AG20443 (cell line): ENCODE measurements around the gene ETNK2.

Experiments
- DNase-seq: peaks from one replicate; pipeline ENCODE4 v3.0.0; 2012; ENCODE audit warnings: low spot score, mixed read lengths

ETNK2 gene

DNA sequence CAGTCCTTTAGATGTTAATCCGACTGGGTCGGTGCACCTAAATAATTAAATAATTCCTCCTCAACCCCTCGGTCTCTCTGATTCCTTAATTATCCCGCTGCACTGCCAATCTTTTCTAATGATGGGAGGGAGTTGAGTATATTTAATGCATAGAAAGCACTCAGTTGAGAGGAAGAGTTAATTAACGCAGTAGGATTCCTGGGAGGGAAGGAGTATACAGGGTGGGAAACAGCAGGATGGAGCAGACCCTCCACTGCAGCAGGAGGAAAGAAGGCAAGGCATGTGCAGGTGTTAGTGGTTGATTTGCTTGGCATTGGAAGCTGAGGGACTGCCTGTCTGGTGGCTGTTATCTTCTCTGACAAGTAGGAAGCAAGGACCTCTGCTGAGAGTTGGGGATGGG, 24.2 kb upstream of the ETNK2 start:
- no peak for DNase-seq

- DNase-seq: no peak
These were observed 23.1 kb upstream of the ETNK2 start for GRCh38 chr1:204174958-204175357.

GRCh38 chr1:204172404-204173029, 20.7 kb upstream of the ETNK2 start:
- DNase-seq: no peak

DNA sequence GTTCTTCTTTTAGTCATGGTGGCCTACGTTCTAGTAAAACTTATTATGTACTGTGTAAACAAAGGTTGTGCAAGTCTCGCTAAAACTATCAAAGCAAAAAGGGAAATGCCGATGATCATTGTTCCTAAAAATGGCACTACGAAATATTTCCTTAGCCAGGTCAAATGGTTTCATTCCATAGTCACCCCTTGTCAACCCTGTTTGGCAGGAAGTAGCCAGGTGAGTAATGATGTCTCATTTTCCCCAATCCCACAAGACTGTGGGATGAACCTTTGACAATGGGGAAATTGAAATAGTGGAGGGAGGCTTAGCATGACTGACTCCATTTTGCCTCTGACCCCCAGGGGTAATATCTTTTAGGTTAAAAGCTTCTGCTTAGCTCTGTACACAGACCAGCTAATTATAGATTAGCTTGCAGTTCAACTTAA, 19.9 kb upstream of the ETNK2 start:
- DNase-seq: no peak

DNA sequence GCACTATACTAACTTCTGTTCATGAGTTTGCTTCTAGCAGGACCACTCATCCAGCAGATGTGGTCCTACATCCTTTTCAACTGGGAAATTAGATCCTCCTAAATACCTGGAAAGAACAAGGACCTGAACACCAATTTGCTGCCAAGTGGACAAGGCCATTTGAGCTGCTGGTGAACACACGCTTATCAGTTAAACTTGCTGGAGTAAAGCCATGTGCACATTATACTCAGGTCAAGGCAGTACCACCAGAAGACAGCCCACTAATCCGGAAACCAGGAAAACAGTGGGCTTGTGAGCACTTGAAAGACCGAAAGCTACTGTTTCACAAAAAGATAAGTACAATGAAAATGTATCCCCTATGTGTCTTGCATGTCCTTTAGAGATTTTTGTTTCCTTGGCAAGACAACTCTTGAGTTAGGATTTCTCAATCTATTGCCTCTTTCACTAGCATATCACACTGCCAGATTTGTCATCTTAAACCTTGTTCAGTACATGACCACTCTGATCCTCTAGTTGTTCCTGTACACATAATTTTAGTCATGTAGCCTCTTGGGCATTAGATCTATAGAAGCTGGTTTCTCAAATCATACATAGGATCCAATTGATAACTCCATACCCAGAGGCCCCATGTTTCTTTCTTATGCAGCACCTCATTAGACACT, 18.8 kb upstream of the ETNK2 start:
- DNase-seq: no peak

GRCh38 chr1:204169858-204170257, 18.0 kb upstream of the ETNK2 start:
- no peak for DNase-seq

DNA sequence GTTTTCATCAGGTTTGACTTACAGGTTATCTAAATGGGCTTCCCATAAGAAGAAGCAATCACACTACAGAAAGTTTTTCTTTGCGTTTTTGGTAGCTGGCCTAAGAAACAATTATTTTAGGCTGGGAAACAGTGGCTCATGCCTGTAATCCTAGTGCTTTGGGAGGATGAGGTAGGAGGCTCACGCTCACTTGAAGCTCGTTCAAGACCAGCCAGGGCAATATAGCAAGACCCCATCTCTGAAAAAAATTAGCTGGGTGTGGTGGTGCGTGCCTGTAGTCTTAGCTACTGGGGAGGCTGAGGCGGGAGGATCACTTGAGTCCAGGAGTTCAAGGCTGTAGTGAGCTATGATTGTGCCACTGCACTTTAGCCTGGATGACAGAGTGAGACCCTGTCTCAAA, 15.9 kb upstream of the ETNK2 start:
- DNase-seq: no peak

GRCh38 chr1:204166219-204166618, 14.4 kb upstream of the ETNK2 start, which contains the start of gene REN:
REN (minus strand) TSS chr1:204166337; CDS start chr1:204166293, 44 bp downstream.
- no peak for DNase-seq

GRCh38 chr1:204162494-204163074, 10.7 kb upstream of the ETNK2 start:
- DNase-seq: peak; percentile 90

- no peak for DNase-seq
These were observed 10.0 kb upstream of the ETNK2 start for GRCh38 chr1:204161609-204162493.

GRCh38 chr1:204157962-204158361, 6.1 kb upstream of the ETNK2 start:
- DNase-seq: no peak

GRCh38 chr1:204155881-204156280, 4.0 kb upstream of the ETNK2 start:
- DNase-seq: no peak

DNA sequence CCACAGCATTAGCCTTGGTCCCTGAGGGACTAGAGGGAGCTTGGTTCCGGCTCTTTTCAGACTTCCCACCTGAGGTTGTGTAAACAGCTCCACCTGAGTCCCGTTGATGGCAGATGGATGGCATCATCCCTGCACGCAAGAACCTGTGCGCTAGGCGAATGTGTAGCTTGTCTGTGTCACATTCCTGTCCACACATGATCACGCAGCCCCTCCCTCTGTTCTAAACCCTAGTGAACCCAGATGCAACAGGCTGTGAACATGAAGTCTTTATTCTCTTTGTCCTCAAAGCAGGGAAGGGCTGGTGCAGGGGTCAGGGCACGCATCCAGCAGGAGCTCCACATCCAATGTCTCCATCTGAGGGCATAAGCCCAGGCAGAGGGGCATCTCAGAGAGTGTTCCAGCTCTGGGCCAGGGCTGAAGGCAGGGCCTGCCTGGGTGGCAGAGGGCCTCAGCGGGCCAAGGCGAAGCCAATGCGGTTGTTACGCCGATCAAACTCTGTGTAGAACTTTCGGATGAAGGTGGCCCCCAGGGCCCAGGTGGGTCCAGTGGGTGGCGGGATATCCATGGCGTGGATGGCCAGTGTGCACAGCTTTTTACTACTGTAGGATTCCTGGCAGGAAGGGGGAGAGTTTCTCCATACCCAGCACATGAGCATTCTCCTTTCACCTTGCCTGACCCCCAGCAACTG, 2.9 kb upstream of the ETNK2 start:
- DNase-seq: no peak

DNA sequence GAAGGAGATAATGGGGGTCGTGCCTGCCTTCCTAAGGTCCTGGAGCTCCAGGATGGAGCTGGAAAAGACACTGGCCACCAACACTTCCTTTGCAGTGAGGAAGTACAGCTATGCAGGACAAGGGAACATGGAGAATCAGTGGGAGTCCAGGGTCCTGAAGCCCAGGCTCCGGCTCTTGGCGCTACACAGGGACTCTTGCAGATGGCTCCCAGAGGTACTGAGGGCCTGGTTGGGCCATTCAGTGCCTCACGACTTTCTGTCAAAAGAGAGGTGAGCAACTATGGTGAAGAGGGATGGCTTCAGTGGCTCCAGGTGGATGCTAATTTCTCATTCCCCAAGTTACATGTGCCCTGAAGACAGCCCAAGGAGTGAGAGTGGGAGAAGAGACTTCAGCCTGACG, 1.8 kb upstream of the ETNK2 start:
- no peak for DNase-seq

DNA sequence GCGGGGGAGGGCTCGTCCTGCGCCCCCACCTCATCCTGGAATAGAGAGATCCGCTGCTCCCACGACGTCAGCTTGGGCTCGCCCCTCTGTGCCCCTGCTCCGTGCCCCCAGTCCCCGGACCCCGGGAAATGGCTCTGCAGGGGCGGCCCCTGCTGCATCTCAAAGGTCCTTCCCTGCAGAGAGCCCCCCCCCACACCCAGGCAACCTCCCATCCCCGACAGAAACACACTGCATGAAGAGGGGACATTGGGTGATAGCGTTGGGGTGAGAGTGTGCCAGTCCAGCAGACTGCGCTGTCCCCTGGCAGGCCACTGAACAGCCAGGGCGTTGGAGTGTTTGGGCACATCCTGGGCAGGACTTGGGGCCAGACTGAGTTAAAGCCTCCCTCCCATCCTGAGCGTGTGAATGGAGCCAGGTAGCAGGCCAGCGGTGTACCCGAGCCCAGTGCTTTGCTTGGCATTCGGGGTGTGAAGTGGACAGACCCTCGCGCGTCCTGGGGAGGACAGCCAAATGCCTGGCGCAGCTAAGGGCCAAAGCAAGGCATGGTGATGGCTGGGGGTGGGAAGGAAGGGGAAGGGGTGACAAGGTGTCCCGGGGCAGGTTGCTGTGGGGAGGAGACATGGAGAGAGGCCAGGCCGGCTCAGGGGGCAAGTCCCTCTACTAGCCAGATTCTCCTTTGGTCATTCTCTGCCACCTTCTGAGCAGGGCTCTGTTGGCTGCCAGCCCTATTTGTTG, 633 bp upstream of the ETNK2 start:
- DNase-seq: no peak

DNA sequence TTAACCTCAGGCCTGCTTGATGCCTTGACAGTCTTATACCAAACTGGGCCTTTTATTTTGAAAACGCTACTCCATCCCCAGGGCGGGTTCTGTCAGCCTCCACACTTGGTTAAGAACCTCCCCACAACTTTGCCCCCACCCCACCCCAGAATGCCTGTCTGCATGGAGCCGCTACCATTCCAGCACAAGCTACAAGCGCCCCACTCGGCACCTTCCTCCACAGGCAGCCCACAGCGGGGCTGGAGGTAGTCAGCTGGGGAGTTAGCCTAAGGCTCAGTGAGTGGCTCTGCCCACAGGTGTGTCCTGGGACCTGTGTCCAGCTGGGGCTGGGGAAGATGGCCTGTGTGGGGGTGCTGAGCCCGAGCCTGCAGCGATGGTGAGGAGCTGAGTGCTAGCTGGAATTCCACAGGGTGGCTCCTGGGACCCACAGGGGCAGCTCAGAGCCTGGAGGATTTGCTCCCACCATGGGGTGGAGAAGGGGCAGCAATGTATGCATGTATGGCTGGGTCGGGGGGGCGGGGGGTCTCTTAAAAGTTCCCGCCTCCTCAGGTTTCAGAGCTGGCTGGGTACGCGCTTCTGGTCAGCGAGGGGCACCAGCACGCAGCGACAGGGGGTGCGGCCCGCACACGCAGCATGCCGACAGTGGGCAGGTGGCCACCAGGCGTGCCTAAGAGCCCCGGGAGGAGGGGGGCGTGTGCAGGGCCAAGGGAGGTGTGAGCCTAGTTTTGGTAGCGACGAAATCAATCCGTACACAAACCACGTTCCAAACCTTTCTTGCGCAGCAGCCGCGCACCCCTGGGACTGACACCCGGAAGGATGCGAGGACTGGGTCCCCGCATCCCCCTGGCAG, 917 bp downstream of the ETNK2 start:
- DNase-seq: peak; percentile 49

DNA sequence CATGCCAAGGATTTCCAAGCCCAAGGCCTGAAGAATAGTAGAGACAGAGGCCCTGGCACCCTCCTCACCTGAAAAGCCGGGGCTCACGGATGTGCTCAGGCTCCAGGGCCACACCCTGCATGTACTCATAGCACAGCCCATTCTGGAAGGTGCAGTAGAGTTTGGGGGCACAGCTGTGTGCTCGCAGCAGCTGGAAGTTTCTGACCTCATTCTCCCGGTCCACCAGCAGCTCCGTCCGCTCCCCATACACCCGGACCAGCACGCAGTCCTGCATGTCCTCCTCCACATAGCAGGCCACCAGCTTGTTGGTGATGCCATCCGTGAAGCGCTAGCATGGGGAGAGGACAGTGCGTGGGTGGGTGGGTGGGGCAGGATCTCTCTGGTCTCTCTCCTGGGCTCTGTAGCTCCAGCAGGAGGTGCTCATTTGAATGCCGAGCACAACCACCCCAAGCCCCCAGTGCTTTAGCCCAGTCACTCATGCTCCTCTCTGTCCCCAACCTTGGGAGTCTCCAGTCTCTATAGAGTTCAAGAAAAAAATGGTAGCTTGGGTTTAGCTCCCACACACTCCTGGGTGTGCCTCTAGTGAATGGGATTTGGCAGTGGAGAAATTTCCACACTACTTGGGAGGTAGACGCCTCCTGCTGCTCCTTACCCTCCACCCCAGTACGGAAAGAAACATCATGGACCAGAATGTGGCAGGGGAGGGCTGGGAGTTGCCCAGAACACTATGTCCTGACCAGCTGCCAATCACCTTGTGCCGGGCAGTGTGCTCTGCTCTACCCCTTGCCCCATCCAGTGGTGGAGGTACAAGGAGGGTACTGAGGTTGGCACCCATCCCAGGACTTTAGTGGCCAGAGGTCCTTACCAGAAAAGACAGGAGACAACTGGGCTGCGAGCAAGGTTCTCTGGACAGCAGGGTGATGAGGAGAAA, 1.9 kb downstream of the ETNK2 start:
- DNase-seq: no peak

- no peak for DNase-seq
These were observed 2.7 kb downstream of the ETNK2 start for GRCh38 chr1:204149107-204149506.
